Adipose tissue (tissue), 3 donors: ENCODE results near the gene PRSS53. TPM values are rescaled to one million over a fixed set of nuclear protein-coding genes. Genes with fewer than 3 reads are reported as not detected.
A peak's percentile ranks its signal among the peaks of the same experiment; 100 is the strongest.

ENCODE experiments used
- H3K27ac ChIP-seq: one replicate; pipeline ENCODE4 v1.5.1; 2013; ENCODE audit warnings: low read depth, low read length
- WGBS, 3 donors: extraction: QIAGEN DNeasy Blood & Tissue Kit; methylation state at CpG; one replicate each; pipeline ENCODE4 v1.1.7; 2013; 5-methylcytosine and 5-hydroxymethylcytosine counted together
- polyA plus RNA-seq, 3 donors: library from polyadenylated mRNA; stranded (reverse); fragments of 200-250 nt; gene quantifications; one replicate each; pipeline ENCODE4 v1.2.3, GENCODE V29; 2013
- donor health status: healthy with polysubstance abuse.
- donor health status: Bipolar disorder and iron deficiency.
- donor health status: healthy.

The PRSS53 gene
- polyA plus RNA-seq, 3 donors, result 0.45 to 2.4 (median 0.88) TPM

GRCh38 chr16:31125844-31126243 is 37.1 kb upstream of the PRSS53 start:
- H3K27ac ChIP-seq, result no peak overlapping the region
- WGBS, 3 donors, result 94 to 100% (median 95%) methylated on average over 3 of the region's 3 CpGs

DNA sequence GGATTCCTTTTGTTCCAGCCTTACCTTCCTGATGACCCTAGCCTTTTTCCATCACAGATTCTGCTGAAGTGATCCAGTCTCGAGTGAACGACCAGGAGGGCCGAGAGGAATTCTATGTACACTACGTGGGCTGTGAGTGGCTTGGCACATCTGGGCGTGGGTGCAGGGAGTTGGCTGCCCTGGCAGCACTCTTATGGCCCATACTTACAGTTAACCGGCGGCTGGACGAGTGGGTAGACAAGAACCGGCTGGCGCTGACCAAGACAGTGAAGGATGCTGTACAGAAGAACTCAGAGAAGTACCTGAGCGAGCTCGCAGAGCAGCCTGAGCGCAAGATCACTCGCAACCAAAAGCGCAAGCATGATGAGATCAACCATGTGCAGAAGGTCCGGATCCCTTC is 31.4 kb upstream of the PRSS53 start:
- 93 to 95% (median 94%) methylated on average over 16 of the region's 16 CpGs for WGBS, 3 donors

DNA sequence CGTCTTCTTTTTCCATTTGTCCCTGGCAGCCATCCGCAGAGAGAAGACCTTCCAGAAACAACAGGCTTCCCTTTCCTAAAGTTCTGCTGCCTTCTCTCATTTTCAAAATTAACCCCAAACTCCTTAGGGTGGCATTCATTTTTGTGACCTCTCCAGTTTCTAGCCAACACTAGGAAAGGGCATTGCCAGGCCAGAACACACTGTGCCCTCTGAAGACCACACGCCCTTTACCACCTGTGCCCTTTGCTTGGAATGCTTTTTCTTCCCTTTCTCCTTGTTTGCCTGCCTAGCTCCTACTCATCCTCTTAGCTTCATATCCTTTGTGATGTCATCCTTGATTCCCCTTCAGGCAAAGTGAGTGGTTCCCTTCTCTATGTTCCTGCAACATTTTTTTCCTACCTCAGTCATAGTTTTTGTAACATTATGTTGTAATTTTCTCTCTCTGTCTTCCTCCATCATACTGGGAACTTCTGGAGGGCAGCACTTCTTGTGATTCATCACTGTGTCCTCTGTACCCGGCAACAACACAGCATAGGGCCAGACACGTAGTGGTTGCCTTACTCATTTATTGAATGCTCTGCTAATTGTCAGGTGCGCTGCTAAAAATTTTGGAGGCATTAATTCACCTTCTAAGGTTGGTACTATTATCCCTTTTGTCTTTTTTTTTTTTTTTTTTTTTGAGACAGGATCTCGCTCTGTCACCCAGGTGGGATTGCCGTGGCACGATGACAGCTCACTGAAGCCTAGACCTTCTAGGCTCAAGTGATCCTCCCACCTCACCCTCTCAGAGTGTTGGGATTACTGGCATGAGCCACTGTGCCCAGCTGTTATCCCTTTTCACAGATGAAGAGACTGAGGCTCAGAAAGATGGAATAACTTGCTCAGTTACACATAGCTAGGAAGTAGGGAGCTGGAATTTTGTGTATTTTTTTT is 29.7 kb upstream of the PRSS53 start:
- peak overlapping the region; percentile 100 for H3K27ac ChIP-seq
- WGBS, 3 donors, result 52 to 55% (median 53%) methylated on average over 9 of the region's 9 CpGs

More for the DNA sequence above, 31.4 kb upstream of the PRSS53 start:
- H3K27ac ChIP-seq, result no peak overlapping the region

DNA sequence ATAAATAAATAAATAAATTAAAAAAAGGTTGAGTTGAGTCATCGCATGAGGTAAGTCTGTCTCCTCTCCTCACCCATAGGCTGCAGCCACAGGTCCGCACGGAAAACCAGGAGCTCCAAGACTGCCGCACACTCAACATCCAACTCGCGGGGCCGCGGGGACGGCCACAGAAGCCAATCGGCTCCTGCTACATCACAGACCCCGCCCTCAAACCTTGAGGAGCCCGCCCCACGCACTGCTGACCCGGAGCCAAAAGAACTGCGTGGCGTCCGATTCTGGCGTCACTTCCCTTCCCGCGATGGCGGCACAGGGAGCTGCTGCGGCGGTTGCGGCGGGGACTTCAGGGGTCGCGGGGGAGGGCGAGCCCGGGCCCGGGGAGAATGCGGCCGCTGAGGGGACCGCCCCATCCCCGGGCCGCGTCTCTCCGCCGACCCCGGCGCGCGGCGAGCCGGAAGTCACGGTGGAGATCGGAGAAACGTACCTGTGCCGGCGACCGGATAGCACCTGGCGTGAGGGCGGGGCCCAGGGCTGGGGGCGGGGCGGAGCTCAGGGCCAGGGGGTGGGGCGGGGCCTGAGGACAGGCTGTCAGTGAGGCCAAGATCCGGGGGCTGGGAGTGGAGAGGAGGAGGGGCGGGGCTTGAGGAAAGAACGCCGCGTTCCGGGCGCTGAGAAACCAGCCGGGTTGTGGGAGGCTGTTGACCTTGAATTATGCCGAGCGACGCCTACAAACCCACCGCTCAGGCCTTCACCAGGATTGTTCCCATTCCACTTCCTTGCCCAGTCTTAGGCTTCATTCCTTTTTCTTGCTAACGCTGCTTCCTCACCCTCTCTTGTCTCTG is 28.9 kb upstream of the PRSS53 start, which contains the start of gene KAT8:
KAT8 (plus strand) TSS at position 281 of the 839 bp plus-strand sequence; CDS start at position 299, 18 bp downstream.
- 0 to 1% (median 0%) methylated on average over 56 to 68 of the region's 68 CpGs for WGBS, 3 donors
- H3K27ac ChIP-seq, result peak within 1 kb of the TSS; percentile 100

- WGBS, 3 donors, result 78 to 88% (median 78%) methylated on average over 8 of the region's 8 CpGs
- H3K27ac ChIP-seq, result no peak overlapping the region
Measured at GRCh38 chr16:31114468-31114867, 25.7 kb upstream of the PRSS53 start.

DNA sequence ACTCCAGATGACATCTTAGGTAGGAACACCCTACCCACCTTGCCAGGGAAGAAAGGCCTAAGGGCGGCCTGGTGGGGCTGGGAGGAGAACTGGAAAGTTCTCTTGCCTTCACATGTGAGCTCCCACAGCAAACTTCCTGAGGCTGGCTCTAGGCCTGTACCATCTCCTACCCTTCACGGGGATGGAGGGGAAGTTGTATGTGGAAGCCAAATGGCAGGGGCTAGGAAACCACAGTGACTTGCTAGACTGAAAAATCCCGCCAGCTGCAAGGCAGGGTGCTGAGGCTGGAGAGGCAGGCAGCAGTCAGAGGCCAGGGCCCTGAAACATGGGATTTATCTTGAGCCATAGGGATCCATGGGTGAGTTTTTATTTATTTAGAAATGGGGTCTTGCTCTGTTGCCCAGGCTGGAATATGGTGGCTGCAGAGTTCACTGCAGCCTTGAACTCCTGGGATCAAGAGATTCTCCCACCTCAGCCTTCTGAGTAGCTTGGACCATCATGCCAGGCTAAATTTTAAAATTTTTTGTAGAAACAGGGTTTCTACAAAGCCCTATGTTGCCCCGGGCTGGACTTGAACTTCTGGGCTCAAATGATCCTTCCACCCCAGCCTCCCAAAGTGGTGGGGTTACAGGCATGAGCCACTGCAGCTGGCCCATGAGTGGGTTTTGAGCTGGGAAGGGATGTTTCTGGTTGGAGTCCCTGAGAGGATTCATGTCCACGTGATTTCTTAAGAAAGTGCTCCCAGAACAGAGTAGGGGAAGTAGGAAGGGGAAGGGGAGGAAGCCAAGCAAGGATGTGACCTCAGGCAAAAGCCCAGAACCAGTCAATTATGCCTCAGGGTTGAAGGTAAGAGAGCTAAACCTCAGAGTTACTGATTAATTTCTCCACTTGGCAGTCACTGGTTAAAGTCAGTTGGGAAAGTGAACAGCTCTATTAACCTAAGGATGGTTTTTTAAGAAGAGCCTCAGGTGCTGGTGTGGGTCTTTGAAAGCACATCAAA is 24.7 kb upstream of the PRSS53 start:
- H3K27ac ChIP-seq, result no peak overlapping the region
- WGBS, 3 donors, result 45 to 60% (median 51%) methylated on average over 5 of the region's 5 CpGs

DNA sequence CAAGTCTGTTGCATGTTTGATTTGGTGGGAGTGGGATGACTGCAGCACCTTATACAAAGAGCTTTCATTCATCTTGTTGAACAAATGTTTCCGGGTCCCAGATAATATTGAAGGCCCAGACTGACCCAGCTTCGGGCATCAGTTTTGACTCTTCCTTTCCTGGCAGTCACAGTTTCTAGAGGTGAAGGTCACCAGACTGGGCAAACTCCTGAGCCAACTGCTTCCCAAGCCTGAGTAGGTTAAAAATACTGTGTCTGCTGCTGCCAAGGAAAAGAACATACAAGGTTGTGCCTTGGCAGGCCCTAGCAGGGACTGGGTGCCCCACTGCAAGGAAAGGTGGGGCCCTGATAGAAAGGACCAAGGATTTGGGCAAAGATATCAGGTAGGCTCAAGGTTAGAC is 24.0 kb upstream of the PRSS53 start:
- WGBS, 3 donors, result 34 to 86% (median 73%) methylated on average over 2 of the region's 2 CpGs
- H3K27ac ChIP-seq, result no peak overlapping the region

GRCh38 chr16:31111881-31112466 is 23.2 kb upstream of the PRSS53 start:
- WGBS, 3 donors, result 89 to 94% (median 93%) methylated on average over 21 to 23 of the region's 23 CpGs
- H3K27ac ChIP-seq, result no peak overlapping the region

DNA sequence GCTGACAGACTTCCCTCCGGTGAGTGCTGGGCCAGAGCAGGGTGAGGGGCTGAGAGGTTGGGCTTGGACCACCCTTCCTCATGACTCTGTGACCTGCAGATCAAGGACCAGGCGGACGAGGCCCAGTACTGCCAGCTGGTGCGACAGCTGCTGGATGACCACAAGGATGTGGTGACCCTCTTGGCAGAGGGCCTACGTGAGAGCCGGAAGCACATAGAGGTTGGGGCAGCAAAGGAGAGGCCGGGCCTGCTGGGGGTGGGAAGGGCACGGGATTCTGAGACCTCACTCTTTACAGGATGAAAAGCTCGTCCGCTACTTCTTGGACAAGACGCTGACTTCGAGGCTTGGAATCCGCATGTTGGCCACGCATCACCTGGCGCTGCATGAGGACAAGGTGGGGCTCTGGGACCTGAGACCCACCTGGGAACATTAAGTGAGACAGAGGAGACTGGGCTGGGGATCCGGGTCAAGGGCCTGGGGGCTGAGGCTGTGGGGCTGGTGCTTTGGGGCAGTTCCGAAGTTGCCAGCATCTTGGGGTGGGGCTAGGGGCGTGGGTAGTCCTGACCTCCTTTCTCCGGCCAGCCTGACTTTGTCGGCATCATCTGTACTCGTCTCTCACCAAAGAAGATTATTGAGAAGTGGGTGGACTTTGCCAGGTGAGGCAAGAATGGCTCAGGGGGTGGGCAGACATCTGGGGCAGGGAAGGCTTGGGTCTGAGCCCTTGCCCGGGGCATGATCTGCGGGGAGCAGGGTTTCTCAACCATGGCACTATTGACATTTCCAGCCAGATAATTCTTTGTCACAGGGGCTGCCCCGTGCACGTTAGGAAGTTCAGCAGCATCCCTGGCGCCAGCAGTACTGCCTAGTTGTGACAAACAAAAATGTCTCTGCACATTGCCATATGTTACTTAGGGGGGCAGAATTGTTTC is 21.6 kb upstream of the PRSS53 start:
- 86 to 89% (median 87%) methylated on average over 26 of the region's 26 CpGs for WGBS, 3 donors

DNA sequence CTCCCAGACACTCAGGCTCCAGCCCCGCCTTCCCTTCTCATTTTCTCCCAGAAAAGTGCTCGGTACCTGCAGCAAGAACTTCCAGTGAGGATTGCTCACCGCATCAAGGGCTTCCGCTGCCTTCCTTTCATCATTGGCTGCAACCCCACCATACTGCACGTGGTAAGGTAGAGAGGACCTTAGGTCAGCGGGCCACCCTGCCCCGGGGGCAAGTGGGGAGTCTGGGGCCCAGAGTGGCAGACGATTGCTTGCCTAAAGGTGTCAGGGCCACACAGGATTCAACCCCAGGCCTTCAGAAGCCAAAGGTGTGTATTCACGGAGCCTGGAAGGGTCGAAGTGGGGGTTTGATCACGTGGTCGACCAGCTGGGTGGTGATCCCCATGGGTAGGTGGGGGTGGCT is 20.9 kb upstream of the PRSS53 start:
- WGBS, 3 donors, result 86 to 95% (median 91%) methylated on average over 12 of the region's 12 CpGs

More for the DNA sequence above, 21.6 kb upstream of the PRSS53 start:
- H3K27ac ChIP-seq, result no peak overlapping the region

DNA sequence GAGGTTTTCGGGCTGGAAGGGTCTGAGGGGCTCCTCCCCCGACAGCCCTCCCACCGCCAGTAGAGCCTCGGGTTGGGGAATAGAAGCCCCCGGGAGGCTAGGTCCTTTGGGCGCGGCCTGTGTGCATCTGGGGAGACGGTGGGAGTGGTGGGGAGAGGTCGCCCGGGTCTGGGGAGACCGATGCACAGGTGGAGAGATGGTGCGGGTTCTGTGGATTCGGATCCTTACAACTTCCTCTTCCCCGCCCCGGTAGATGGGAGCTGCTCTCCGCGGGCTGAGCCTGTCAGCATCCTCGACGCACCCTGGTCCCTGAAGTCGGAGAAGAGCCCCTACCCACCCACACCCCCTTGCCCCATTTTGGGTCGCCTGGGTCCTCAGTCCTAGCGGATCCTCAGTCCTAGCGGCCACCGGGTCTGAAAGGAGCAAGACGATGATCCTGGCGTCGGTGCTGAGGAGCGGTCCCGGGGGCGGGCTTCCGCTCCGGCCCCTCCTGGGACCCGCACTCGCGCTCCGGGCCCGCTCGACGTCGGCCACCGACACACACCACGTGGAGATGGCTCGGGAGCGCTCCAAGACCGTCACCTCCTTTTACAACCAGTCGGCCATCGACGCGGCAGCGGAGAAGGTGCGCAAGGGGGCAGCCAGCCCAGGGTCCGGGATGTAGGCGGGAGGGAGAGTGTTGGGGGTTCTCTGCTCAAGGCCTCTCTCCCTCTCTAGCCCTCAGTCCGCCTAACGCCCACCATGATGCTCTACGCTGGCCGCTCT is 20.2 kb upstream of the PRSS53 start:
- WGBS, 3 donors, result 39 to 42% (median 39%) methylated on average over 47 to 57 of the region's 57 CpGs
- no peak overlapping the region for H3K27ac ChIP-seq

More for the DNA sequence above, 20.9 kb upstream of the PRSS53 start:
- H3K27ac ChIP-seq, result no peak overlapping the region

GRCh38 chr16:31108035-31108793 is 19.5 kb upstream of the PRSS53 start, which contains the start of gene BCKDK:
Gene BCKDK, plus strand, starts transcription at chr16:31108386. Its CDS starts 838 bp downstream, at chr16:31109224.
- H3K27ac ChIP-seq, result no peak within 1 kb of the TSS
- WGBS, 3 donors, result 3 to 4% (median 4%) methylated on average over 60 to 68 of the region's 68 CpGs

- 89 to 95% (median 95%) methylated on average over 6 of the region's 6 CpGs for WGBS, 3 donors
- no peak overlapping the region for H3K27ac ChIP-seq
Measured at GRCh38 chr16:31107465-31107867, 18.7 kb upstream of the PRSS53 start.

GRCh38 chr16:31106509-31107464 is 18.0 kb upstream of the PRSS53 start:
- 90 to 94% (median 92%) methylated on average over 28 of the region's 28 CpGs for WGBS, 3 donors
- H3K27ac ChIP-seq, result no peak overlapping the region
